ENCODE results near the gene XPR1. TPM values are rescaled to one million over a fixed set of nuclear protein-coding genes. Genes with fewer than 3 reads are reported as not detected.

The XPR1 gene
- total RNA-seq, 6 experiments from 2014 or later = 25.0 to 44.7 (median 34.0) TPM

DNA sequence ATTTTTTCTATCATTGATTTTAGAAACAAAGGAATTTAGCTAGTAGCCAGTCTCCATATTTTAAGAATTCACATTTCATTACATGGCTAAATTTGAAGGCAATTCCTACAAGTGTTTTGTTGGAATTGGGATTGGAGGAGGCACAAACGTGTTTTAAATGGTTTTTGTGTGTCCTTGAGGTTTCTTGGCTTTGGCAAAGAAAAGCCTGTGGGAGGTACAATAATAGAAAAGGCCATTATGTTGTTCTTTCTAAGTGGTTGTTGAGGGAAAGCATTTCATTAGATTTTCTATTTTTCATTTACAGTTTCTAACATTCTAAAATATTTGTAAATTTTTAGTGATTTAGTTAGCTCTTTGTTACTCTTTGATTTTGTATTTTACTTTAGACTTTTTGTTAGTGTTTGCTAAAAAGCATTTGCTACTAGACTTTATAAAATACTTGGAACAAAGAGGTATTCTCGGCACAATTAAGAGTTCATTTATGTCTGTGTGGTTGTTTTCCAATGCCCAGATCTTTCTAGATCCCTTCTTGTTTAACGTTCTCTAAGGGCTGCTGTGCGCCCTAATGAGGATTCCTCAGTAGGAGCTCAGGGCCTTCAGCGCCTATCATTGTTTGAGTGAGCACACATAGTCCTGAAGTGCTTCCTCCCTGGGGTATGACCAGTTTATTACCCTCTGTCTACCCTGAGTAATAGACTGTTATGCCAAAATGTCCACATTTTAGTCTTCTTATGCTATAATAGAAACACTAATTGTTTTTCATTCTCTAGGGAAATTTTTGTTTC lies 210.9 kb downstream of the XPR1 start:
- Mint-ChIP-seq H3K36me3 (ENCODE audit: low read depth) (no peaks in the 10 kb centered on the region), H3K27me3 (ENCODE audit: insufficient read depth) (no peaks in the 10 kb centered on the region), H3K9me3 (no peaks in the 10 kb centered on the region), H3K4me3 (peak overlapping the region; percentile 17; the same call in 1 of the 2 replicates), H3K4me1 (ENCODE audit: low read depth) (peaks cover 26% of the 10 kb centered on the region), H3K27ac (peak overlapping the region; percentile 75)
- TF ChIP-seq, protein P1, sequence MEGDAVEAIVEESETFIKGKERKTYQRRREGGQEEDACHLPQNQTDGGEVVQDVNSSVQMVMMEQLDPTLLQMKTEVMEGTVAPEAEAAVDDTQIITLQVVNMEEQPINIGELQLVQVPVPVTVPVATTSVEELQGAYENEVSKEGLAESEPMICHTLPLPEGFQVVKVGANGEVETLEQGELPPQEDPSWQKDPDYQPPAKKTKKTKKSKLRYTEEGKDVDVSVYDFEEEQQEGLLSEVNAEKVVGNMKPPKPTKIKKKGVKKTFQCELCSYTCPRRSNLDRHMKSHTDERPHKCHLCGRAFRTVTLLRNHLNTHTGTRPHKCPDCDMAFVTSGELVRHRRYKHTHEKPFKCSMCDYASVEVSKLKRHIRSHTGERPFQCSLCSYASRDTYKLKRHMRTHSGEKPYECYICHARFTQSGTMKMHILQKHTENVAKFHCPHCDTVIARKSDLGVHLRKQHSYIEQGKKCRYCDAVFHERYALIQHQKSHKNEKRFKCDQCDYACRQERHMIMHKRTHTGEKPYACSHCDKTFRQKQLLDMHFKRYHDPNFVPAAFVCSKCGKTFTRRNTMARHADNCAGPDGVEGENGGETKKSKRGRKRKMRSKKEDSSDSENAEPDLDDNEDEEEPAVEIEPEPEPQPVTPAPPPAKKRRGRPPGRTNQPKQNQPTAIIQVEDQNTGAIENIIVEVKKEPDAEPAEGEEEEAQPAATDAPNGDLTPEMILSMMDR (IDR thresholded peaks at IDR 0.05) = no peak
- DNase-seq = no peak

DNA sequence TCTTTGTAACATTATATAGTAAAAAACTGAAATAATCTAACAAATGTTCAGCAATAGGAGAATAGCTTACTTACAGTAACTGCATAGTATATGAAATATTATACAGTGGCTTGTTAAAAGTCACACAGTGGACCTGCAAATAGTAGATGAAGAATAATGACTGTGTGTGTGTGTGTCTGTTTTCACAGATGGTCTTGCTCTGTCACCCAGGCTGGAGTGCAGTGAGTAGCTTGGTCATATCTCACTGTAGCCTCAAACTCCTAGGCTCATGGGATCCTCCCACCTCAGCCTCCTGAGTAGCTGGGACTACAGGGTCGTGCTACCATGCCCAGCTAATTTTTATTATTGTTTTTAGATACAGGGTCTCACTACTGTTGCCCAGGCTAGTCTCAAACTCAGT lies 213.5 kb downstream of the XPR1 start:
- H3K27ac Mint-ChIP-seq = no peak overlapping the region
- no peaks in the 10 kb centered on the region for H3K27me3 Mint-ChIP-seq (ENCODE audit: insufficient read depth)
- no peak overlapping the region for H3K4me3 Mint-ChIP-seq
- DNase-seq = no peak
- peaks cover 22% of the 10 kb centered on the region for H3K4me1 Mint-ChIP-seq (ENCODE audit: low read depth)
- H3K9me3 Mint-ChIP-seq = no peaks in the 10 kb centered on the region
- TF ChIP-seq, protein P1 (IDR thresholded peaks at IDR 0.05) = no peak
- no peaks in the 10 kb centered on the region for H3K36me3 Mint-ChIP-seq (ENCODE audit: low read depth)

DNA sequence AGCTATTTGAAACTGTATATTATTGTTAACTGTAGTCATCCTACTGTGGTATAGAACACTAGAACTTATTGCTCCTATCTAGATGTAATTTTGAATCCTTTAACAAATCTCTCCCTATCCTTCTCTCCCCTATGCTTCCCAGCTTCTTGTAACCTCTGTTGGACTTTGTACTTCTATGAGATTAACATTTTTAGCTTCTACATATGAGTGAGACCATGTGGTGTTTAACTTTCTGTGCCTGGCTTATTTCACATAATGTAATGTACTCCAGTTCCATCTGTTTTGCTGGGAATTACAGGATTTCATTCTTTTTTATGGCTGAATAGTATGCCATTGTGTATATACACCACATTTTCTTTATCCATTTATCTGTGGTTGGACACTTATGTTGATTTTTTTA lies 216.4 kb downstream of the XPR1 start:
- no peaks in the 10 kb centered on the region for H3K36me3 Mint-ChIP-seq (ENCODE audit: low read depth)

DNA sequence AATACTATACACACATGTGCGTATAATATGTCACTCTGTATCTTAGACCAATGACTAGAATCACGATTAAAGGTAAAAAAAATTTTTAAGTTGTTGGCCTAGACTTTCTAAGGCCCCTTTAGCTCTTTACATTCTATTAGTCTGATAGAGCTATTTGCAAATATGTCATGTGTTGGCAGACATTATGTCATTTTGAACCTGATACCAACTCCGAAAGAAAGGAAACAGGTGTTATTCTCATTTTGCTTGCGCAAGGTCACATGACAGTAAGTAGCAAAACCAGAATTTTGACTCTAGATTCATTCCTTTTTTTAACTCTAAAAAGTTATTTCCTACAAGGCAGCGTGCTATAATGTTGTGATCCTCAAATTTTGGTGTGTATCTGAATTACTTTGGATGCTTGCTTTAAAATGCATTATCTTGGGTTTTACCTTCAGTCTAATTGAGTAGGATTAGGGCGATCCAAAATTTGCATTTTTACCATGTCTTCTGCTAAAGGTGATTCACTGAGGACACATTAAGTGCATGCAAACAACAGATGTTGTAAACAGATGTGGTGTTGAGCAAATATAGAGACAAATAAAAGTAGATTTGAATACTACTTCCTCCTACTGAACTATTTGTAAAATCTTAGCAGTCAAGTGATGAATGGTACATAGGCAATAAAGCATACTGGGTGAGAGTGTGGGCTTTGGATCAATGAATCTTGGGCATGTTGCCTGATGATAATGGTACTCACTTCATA lies 217.4 kb downstream of the XPR1 start:
- H3K27ac Mint-ChIP-seq = no peak overlapping the region
- no peak overlapping the region for H3K4me3 Mint-ChIP-seq
- H3K4me1 Mint-ChIP-seq (ENCODE audit: low read depth) = peaks cover 11% of the 10 kb centered on the region
- TF ChIP-seq, protein P1 (IDR thresholded peaks at IDR 0.05) = no peak
- no peaks in the 10 kb centered on the region for H3K27me3 Mint-ChIP-seq (ENCODE audit: insufficient read depth)
- no peaks in the 10 kb centered on the region for H3K36me3 Mint-ChIP-seq (ENCODE audit: low read depth)
- DNase-seq = no peak
- H3K9me3 Mint-ChIP-seq = no peaks in the 10 kb centered on the region

More for the DNA sequence above, 216.4 kb downstream of the XPR1 start:
- DNase-seq = no peak
- no peak overlapping the region for H3K4me3 Mint-ChIP-seq
- no peaks in the 10 kb centered on the region for H3K27me3 Mint-ChIP-seq (ENCODE audit: insufficient read depth)
- no peaks in the 10 kb centered on the region for H3K9me3 Mint-ChIP-seq
- TF ChIP-seq, protein P1 (IDR thresholded peaks at IDR 0.05) = no peak
- peaks cover 1% of the 10 kb centered on the region; the same call in 1 of the 2 replicates for H3K4me1 Mint-ChIP-seq (ENCODE audit: low read depth)
- no peak overlapping the region for H3K27ac Mint-ChIP-seq

DNA sequence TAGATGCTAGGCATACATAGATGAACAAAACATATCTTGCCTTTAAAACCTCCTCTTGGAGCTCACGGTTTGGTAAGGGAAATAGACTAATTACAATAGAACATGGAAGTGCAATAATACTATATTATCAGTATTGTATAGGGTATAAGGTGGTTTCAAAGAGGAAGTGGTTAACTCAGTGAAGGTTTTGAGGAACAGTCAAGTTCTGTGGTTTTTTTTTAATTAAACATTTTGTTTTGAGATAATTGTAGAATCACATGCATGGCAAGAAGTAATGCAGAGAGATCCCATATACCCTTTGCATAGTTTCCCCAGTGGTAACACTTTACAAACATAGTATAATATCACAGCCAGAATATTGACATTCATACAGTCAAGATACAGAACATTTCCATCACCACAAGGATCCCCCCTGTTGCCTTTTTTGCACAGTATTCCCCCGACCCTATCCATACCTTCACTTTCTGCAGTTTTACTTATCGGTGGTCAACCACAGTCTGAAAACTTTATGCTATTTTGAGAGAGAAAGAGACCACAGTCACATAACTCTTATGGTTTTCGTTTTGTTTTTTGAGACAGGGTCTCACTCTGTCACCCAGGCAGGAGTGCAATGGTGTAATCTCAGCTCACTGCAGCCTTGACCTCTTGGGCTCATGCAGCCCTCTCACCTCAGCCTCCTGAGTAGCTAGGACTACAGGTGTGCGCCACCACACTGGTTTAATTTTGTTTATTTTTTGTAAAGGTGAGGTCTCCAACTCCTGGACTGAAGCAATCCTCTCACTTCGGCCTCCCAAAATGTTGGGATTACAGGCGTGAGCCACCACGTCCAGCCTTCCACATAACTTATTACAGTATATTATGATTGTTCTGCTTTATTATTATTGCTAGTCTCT lies 220.4 kb downstream of the XPR1 start:
- DNase-seq = no peak
- Mint-ChIP-seq H3K4me1 (ENCODE audit: low read depth) (peaks cover 14% of the 10 kb centered on the region), H3K9me3 (no peaks in the 10 kb centered on the region), H3K27me3 (ENCODE audit: insufficient read depth) (no peaks in the 10 kb centered on the region), H3K36me3 (ENCODE audit: low read depth) (no peaks in the 10 kb centered on the region), H3K27ac (no peak overlapping the region), H3K4me3 (no peak overlapping the region)
- TF ChIP-seq, protein P1 (IDR thresholded peaks at IDR 0.05) = no peak

All from HFFc6 (cell line).